ENCODE measurements around the gene SMURF1.
"Not testable (repeated sequence)": the region's sequence is repeated elsewhere in the genome, so short reads cannot be mapped to it uniquely, and the experiment has no call there.

SMURF1 gene

DNA sequence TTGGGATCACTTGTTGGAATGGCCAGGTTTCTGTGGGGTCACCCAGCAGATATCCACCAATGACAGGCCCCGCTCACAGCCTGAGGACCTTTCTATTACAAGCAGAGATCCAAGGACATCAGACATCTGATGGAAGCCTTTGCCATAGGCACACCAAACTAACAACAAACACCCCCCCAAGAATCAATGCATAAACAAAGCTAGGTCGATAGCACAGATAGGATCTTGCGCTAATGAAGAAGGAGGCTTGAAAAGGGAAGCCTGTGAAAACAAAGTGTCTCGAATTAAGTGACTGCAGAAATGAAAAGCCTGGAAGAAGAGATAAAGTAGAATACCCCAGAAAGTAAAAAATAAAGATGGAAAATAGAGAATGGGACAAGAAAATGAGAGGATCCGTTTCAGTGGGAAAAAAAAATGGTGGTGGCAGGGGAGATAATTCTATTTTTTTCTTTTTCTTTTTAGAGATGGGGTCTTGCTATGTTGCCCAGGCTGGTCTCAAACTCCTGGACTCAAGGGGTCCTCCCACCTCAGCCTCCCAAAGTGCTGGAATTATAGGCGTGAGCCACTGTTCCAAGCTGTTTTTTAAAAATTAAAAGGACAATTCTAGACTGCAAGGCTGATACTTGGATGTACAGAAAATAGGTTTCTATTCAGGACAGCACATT is 26.3 kb upstream of the SMURF1 start:
- TF ChIP-seq, protein P1, sequence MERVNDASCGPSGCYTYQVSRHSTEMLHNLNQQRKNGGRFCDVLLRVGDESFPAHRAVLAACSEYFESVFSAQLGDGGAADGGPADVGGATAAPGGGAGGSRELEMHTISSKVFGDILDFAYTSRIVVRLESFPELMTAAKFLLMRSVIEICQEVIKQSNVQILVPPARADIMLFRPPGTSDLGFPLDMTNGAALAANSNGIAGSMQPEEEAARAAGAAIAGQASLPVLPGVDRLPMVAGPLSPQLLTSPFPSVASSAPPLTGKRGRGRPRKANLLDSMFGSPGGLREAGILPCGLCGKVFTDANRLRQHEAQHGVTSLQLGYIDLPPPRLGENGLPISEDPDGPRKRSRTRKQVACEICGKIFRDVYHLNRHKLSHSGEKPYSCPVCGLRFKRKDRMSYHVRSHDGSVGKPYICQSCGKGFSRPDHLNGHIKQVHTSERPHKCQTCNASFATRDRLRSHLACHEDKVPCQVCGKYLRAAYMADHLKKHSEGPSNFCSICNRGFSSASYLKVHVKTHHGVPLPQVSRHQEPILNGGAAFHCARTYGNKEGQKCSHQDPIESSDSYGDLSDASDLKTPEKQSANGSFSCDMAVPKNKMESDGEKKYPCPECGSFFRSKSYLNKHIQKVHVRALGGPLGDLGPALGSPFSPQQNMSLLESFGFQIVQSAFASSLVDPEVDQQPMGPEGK (CRISPR knock-in tag; IDR thresholded peaks at IDR 0.05; ENCODE audit: borderline replicate concordance): no peak
- TF ChIP-seq, protein P2, sequence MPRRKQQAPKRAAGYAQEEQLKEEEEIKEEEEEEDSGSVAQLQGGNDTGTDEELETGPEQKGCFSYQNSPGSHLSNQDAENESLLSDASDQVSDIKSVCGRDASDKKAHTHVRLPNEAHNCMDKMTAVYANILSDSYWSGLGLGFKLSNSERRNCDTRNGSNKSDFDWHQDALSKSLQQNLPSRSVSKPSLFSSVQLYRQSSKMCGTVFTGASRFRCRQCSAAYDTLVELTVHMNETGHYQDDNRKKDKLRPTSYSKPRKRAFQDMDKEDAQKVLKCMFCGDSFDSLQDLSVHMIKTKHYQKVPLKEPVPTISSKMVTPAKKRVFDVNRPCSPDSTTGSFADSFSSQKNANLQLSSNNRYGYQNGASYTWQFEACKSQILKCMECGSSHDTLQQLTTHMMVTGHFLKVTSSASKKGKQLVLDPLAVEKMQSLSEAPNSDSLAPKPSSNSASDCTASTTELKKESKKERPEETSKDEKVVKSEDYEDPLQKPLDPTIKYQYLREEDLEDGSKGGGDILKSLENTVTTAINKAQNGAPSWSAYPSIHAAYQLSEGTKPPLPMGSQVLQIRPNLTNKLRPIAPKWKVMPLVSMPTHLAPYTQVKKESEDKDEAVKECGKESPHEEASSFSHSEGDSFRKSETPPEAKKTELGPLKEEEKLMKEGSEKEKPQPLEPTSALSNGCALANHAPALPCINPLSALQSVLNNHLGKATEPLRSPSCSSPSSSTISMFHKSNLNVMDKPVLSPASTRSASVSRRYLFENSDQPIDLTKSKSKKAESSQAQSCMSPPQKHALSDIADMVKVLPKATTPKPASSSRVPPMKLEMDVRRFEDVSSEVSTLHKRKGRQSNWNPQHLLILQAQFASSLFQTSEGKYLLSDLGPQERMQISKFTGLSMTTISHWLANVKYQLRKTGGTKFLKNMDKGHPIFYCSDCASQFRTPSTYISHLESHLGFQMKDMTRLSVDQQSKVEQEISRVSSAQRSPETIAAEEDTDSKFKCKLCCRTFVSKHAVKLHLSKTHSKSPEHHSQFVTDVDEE (CRISPR knock-in tag; IDR thresholded peaks at IDR 0.05): no peak
- TF ChIP-seq ZFP3 (CRISPR knock-in tag; IDR thresholded peaks at IDR 0.05) (no peak), ZNF70 (CRISPR knock-in tag; IDR thresholded peaks at IDR 0.05) (no peak), CSDC2 (CRISPR knock-in tag; IDR thresholded peaks at IDR 0.05) (no peak)
- ATAC-seq: no peak

DNA sequence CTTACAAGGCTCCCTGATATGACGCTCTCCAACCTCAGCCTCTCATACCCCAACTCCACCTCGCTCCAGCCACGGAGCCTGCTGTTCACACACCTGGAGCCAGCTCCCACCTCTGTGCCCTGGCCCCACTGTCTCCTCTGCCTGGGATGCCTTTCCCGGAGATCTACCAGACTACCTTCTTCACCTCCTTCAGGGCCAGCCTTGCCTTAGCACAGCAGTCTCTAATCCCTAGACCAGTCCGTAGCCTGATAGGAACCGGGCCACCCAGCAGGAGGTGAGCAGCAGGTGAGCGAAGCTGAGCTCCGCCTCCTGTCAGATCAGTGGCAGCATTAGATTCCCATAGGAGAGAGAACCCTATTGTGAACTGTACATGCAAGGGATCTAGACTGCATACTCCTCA is 23.2 kb upstream of the SMURF1 start:
- no peak for ATAC-seq
- TF ChIP-seq SNAI2 (CRISPR knock-in tag; IDR thresholded peaks at IDR 0.05): no peak
- no peak for TF ChIP-seq ZFP30 (CRISPR knock-in tag; IDR thresholded peaks at IDR 0.05)
- TF ChIP-seq ISL1 (CRISPR knock-in tag; IDR thresholded peaks at IDR 0.05): no peak
- no peak for TF ChIP-seq ZFP3 (CRISPR knock-in tag; IDR thresholded peaks at IDR 0.05)
- TF ChIP-seq ZC3H10 (CRISPR knock-in tag; IDR thresholded peaks at IDR 0.05): no peak
- no peak for TF ChIP-seq OSR1 (CRISPR knock-in tag; IDR thresholded peaks at IDR 0.05)
- TF ChIP-seq ARNTL (CRISPR knock-in tag; IDR thresholded peaks at IDR 0.05; ENCODE audit: borderline replicate concordance, low read depth): no peak
- TF ChIP-seq, protein P3, sequence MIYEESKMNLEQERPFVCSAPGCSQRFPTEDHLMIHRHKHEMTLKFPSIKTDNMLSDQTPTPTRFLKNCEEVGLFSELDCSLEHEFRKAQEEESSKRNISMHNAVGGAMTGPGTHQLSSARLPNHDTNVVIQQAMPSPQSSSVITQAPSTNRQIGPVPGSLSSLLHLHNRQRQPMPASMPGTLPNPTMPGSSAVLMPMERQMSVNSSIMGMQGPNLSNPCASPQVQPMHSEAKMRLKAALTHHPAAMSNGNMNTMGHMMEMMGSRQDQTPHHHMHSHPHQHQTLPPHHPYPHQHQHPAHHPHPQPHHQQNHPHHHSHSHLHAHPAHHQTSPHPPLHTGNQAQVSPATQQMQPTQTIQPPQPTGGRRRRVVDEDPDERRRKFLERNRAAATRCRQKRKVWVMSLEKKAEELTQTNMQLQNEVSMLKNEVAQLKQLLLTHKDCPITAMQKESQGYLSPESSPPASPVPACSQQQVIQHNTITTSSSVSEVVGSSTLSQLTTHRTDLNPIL (CRISPR knock-in tag; IDR thresholded peaks at IDR 0.05; ENCODE audit: low read depth): no peak
- TF ChIP-seq ZNF565 (CRISPR knock-in tag; conservative IDR thresholded peaks at IDR 0.05; ENCODE audit: low read depth): no peak
- no peak for TF ChIP-seq ESRRG (CRISPR knock-in tag; IDR thresholded peaks at IDR 0.05)
- TF ChIP-seq, protein P4, sequence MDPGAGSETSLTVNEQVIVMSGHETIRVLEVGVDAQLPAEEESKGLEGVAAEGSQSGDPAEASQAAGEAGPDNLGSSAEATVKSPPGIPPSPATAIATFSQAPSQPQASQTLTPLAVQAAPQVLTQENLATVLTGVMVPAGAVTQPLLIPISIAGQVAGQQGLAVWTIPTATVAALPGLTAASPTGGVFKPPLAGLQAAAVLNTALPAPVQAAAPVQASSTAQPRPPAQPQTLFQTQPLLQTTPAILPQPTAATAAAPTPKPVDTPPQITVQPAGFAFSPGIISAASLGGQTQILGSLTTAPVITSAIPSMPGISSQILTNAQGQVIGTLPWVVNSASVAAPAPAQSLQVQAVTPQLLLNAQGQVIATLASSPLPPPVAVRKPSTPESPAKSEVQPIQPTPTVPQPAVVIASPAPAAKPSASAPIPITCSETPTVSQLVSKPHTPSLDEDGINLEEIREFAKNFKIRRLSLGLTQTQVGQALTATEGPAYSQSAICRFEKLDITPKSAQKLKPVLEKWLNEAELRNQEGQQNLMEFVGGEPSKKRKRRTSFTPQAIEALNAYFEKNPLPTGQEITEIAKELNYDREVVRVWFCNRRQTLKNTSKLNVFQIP (CRISPR knock-in tag; IDR thresholded peaks at IDR 0.05; ENCODE audit: borderline replicate concordance, low read depth): no peak

DNA sequence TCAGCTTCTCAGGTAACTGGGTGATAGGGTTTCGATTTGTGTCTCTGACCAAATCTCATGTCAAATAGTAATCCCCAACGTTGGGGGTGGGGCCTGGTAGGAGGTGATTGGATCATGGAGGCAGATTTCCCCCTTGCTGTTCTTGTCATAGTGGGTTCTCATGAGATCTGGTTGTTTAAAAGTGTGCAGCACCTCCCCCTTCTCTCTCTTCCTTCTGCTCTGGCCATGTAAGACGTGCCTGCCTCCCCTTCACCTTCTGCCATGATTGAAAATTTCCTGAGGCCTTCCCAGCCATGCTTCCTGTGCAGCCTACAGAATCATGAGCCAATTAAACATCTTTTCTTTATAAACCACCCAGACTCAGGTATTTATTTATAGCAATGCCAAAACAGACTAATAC is 21.9 kb upstream of the SMURF1 start:
- ATAC-seq: no peak
- TF ChIP-seq TOX (CRISPR knock-in tag; IDR thresholded peaks at IDR 0.05; ENCODE audit: borderline replicate concordance) (no peak), ZNF565 (CRISPR knock-in tag; conservative IDR thresholded peaks at IDR 0.05; ENCODE audit: low read depth) (no peak), BACH2 (CRISPR knock-in tag; IDR thresholded peaks at IDR 0.05; ENCODE audit: borderline replicate concordance) (no peak)

DNA sequence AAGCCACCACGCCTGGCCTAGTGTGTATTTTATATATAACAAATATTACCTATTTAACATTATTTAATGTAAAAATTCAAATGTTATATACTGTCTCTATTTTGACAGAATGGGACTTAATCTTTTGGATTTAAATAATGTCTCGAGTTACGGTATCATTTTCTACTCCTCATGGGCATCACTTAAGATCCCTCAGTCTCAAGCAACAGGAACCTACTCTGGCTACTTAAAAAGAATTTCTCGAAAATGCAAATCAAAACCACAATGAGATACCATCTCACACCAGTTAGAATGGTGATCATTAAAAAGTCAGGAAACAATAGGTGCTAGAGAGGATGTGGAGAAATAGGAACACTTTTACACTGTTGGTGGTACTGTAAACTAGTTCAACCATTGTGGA is 19.8 kb upstream of the SMURF1 start:
- ATAC-seq: not testable (repeated sequence)

DNA sequence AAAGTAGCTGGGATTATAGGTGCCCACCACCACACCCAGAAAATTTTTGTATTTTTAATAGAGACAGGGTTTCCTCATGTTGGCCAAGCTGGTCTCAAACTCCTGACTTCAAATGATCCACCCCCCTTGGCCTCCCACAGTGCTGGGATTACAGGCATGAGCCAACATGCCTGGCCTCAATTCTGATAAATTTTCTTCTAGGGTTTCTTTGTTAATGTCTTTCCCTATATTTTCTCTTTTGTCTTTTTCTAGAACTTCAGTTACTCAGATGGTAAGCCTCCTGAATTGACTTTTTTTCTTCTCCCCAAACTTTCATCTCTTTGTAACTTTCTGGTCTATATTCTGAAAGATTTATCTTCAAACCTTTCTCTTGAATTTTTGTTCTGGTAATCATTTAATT is 12.7 kb upstream of the SMURF1 start:
- no peak for ATAC-seq
- TF ChIP-seq ZFP30 (CRISPR knock-in tag; IDR thresholded peaks at IDR 0.05): no peak
- no peak for TF ChIP-seq ZNF70 (CRISPR knock-in tag; IDR thresholded peaks at IDR 0.05)
- TF ChIP-seq GLIS3 (CRISPR knock-in tag; IDR thresholded peaks at IDR 0.05): no peak
- TF ChIP-seq SNAI2 (CRISPR knock-in tag; IDR thresholded peaks at IDR 0.05): no peak
- TF ChIP-seq, protein P3 (CRISPR knock-in tag; IDR thresholded peaks at IDR 0.05; ENCODE audit: low read depth): no peak
